HepG2 (cell line): ENCODE results near the gene OR5A2.

Experiments used
- ATF7 ChIP-seq, 2 experiments: fragments of 450-650 bp in 1 of 2; sonication (generic) in 1 of 2; formaldehyde crosslinking in 1 of 2; IDR thresholded peaks; 2 replicates each; pipeline versions ENCODE4 v1.4.0 to v1.6.1; 2016 to 2020; ENCODE audit warnings: antibody characterized with exemption in 1 of 2, mild to moderate bottlenecking in 1 of 2, missing genetic modification reagents in 1 of 2
- HNRNPLL ChIP-seq: fragments of 200-400 bp; formaldehyde crosslinking; IDR thresholded peaks from 2 replicates; pipeline ENCODE4 v1.6.1; 2017; ENCODE audit warnings: mild to moderate bottlenecking, low read depth, low read length; ENCODE audit not compliant: poor library complexity, severe bottlenecking
- TF ChIP-seq, protein P1 (sequence below): sonication (generic); formaldehyde crosslinking; IDR thresholded peaks from 2 replicates; pipeline ENCODE4 v1.5.0; 2020; ENCODE audit warnings: mild to moderate bottlenecking, missing genetic modification reagents, moderate library complexity

DNA sequence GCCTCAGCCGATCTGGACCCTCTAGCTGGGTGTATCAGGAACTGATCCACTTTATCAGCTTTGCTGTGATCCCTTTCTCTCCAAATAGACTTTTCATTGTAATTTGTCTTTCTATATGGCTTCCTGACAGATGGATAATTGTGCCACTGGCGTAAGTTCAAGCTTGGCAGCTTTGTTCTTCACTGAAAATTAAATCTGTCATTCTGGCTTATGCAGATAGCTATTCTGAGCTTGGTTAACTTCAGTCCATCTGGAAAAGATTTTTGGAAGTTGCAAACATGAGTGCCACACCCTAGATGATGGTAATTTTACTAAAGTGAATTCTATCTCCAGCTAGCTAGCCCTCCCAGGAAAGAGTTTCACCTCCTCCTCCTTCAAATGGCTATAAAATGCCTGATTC, 8.1 kb downstream of the OR5A2 start:
- no peak for TF ChIP-seq ATF7 (IDR thresholded peaks at IDR 0.05)
- TF ChIP-seq ATF7 (CRISPR knock-in tag; IDR thresholded peaks at IDR 0.05), result no peak
- TF ChIP-seq HNRNPLL, result no peak
- TF ChIP-seq, protein P1, sequence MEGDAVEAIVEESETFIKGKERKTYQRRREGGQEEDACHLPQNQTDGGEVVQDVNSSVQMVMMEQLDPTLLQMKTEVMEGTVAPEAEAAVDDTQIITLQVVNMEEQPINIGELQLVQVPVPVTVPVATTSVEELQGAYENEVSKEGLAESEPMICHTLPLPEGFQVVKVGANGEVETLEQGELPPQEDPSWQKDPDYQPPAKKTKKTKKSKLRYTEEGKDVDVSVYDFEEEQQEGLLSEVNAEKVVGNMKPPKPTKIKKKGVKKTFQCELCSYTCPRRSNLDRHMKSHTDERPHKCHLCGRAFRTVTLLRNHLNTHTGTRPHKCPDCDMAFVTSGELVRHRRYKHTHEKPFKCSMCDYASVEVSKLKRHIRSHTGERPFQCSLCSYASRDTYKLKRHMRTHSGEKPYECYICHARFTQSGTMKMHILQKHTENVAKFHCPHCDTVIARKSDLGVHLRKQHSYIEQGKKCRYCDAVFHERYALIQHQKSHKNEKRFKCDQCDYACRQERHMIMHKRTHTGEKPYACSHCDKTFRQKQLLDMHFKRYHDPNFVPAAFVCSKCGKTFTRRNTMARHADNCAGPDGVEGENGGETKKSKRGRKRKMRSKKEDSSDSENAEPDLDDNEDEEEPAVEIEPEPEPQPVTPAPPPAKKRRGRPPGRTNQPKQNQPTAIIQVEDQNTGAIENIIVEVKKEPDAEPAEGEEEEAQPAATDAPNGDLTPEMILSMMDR, result no peak
